Cerebellar nuclear complex (tissue), 1 donor: Measurements from ENCODE around the gene BPIFB1.

Source experiments
- DNase-seq, 2 experiments: peaks; one replicate each; lab custom pipeline; 2025; lab: John Stamatoyannopoulos, UW

Gene BPIFB1

DNA sequence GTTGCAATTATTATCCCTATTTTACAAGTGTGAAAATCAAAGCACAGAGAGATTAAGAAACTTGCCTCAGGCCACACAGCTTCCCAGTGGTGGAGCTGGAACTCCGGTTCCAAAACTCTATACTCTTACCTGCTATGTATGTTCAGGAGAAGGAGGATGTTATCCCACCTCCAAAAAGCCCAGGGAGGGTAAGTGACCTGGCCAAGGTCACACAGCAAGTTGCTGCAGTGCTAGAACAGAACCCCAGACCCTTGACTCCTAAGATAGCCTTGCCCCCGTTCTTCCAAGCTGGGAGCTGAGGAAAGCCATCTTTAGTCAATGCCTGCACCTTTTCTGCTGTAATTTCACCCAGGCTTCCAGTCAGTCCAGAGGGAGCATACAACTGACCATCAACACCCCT lies 42.3 kb downstream of the BPIFB1 start:
- DNase-seq, result no peak

- no peak for DNase-seq
Observed at GRCh38 chr20:33328157-33329137, 45.4 kb downstream of the BPIFB1 start.

GRCh38 chr20:33332905-33333456 lies 50.0 kb downstream of the BPIFB1 start:
- no peak for DNase-seq

DNA sequence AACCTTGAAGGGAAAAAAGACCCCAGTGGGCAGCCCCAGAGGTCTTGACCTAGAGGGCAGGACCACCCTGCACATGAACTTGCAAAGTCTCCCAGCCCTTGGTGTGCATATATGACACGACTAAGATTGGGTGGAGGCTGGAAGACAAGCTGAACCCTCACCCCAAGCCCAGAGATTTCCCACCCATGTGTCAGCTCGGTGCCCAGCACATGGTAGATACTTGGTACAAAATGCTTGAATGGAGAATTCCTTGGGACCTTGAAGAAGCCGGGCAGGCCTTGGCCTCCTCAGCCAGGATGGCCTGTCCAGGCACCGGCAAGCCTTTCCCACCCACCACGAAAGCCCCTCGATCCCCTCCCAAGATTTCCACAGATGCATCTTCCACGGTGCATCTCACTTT lies 50.6 kb downstream of the BPIFB1 start:
- DNase-seq, result no peak

GRCh38 chr20:33334111-33334510 lies 51.1 kb downstream of the BPIFB1 start:
- no peak for DNase-seq

GRCh38 chr20:33336375-33336774 lies 53.4 kb downstream of the BPIFB1 start:
- DNase-seq, result no peak

DNA sequence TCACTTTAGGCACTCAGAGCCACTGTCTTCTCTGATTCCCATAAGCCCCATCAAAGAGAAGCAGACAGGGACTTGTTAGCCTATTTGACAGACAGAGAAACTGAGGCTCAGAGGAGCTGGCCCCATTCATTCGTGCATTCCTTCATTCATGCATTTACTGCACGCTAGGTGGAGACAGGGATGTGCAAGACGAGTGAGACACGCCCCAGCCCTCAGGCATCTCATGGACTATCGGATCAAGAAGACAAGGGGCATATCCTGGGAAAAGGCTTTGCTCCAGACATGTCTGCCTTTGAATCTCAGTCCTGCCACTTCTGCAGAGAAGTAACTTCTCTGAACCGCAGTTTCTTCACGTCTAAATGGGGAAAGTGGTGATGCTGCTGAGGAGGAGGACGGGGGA lies 54.1 kb downstream of the BPIFB1 start:
- DNase-seq, result no peak

DNA sequence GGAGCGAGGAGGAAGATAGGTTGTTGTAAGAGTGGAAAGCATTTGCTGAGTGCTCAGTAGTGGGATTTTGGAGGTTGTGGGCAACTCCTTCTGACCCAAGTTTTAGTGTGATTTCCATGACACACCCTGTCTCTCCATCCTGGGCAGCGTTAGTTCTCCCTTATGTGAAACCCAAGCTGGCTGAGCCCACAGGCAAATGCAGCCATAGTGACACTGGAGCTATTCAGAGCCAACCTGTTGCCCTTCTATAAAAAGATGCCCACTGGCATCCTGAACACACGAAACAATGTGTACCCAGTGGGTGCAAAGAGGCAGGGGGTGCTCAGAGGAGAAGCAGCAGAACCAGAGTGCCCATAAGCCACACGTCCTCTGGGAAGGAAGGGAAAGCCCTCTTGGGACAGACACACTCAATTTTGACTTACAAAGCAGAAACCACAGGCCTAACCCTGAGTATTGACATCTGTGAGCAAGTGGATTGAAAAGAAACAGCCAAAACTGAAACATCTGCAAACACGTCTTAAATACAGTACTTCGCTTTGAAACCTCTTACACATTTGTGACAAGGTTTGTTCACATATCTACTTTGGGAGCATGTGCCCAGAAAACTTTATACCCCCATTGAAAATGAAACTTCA lies 54.6 kb downstream of the BPIFB1 start:
- no peak for DNase-seq

DNA sequence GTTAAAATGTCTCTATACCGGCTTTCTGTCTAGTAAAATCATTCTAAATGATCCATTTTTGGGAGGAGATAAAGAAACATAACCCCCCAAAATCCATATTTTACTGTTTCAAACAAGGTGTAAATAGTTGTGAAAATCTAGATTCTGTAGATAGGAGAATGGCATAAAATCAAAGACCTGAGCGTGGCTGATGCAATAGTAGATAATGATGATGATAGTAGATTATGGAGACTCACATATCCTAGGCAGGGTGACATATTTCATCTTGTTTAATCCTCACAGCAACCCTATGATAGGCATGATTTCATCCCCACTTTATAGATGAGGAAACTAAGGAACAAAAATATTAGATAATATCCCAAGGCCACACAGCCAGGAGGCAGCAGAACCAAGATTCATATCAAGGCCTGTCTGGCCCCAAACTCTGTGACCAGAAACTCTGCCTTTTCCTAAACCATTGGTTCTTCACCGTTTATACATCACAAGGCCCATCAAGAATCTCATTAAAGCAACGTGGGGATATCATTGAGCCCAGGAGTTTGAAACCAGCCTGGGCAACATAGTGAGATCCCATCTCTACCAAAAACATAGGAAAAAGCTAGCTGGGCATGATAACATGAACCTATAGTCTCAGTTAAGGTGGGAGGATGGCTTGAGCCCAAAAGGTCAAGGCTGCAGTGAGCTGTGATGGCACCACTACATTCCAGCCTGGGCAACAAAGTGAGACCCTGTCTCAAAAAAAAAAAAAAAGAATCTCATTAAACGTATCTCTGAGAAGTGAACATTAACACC lies 55.6 kb downstream of the BPIFB1 start:
- no peak for DNase-seq

DNA sequence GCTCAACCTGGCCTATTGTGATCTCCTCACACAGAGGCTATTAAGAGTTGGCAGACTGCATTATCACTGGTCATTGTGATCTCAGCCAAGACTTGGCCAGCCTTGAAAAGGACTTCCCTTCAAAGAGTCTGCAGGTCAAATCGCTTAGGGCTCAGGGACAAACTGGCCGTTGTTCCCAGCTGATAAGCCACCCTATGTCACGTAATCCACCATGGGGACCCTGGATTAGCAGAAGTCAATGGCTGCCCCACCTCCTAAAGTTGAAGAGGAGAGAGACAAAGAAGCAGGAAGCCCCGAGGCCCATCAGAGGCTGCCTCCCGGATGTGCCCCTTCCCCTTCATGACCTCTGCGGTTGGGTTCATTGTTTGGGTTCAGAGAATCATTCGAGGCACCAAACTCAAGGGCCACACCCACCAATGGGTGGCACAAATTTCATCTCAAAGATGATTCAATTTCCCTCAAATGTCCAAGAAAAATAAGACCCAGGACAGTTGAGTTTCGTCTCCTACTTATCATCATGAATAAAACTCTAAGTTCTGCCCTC lies 56.6 kb downstream of the BPIFB1 start:
- DNase-seq, result no peak

DNA sequence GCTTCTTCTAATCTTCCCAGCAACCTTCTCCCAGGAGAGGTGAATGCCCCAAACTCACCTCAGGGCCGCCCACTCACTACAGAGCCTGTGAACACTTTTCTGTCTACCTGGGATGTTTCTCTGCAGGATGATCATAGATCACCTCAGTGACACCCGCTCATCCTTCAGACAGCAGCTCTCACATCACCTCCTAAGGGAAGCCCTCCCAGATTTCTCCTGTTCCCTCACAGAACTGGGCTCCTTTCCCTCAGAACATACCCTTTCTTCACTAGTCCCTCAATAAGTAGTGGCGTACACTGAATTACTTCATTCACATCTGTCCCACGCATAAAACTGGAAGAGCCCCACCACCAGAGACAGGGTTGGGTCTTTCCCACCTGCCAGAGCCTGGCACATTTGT lies 60.5 kb downstream of the BPIFB1 start:
- no peak for DNase-seq

GRCh38 chr20:33345342-33345741 lies 62.3 kb downstream of the BPIFB1 start:
- no peak for DNase-seq

DNA sequence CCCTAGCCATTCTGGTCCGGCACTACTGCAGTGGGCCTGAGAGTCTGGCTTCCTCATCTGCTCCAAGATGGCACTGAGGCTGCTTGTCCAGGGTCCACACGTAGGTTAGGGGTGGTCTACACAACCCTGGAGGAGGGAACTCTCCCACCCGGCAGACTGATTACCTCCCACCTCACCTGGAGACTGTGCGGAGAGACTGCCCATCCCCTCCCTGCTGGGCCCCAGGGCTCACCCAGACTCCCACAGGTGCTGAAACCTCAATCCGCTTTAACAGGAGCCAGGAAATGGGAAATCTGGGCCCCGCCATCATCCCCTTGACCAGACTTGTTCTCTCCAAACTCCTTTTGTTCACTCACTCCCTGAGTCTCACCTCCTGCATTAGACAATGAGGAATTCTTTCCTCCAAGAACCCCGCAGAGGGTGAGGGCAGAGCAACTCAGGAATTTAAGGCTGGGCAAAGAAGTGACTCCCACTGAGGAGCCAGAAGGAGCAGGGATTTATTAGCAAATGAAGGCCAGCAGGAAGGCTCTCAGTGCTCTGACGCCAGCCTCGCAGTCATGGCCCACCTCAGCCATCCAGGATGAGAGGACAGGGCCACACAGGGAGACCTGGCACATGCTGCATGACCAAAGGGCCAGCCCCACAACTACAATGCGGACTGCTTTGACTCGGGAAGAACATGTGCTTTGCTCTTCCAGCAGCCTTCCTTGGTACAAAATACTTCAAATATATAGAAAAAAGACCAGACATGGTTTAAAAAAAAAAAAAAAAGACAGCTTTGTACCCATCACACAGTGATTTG lies 65.3 kb downstream of the BPIFB1 start:
- DNase-seq, result no peak

GRCh38 chr20:33349493-33349892 lies 66.5 kb downstream of the BPIFB1 start:
- DNase-seq, result no peak

GRCh38 chr20:33351696-33352095 lies 68.7 kb downstream of the BPIFB1 start:
- DNase-seq, result no peak

DNA sequence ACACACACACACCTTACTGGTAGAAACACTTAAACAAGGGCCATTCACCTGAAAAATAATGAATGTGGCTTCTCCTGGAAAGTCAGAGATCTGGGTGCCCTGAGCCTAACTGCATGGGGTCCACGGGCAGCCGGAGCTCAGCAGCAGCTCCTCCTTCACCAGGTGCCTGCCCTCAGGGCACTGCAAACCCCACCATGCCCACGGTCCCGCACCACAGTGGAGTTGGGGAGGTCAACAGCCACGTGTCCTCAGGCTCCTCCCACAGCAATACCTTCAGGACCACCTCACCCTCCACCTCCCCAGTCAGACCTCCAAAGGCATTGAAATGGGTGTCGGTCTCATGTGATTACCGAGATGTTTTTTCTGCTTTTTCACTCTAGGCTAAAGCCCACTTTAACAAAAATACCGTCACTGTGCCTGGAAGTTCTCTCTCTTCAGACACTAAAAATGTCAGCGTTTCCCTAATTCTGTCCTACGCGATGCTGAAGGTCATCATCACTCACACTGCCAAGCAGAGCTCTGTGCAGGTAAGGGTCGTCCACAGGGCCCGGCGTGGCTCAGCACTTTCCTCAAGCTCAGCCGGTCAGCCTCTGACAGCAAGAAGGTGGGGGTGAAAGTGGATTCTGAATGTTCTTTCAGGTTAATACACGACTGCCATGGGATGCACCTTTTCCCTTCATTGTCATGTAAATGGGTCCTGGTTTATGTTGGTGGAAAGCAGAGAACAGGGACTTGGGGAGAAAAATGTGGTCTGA lies 69.4 kb downstream of the BPIFB1 start:
- DNase-seq, result no peak

DNA sequence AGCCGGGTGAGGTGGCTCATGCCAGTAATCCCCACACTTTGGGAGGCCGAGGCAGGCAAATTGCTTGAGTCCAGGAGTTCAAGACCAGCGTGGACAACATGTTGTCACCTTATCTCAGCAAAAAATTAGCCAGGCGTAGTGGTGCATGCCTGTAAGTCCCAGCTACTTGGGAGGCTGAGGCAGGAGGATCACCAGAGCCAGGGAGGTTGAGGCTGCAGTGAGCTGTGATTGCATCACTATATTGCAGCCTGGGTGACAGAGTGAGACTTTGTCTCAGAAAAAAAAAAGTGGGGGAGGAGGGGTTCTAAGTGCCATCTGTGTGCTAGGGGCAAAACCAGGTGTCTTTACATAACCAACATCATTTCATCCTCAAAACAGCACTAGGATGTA lies 70.0 kb downstream of the BPIFB1 start:
- no peak for DNase-seq
